Osteocyte (in vitro differentiated cells): ENCODE data around the gene SOCS3. TPM values are rescaled to one million over a fixed set of nuclear protein-coding genes. Genes with fewer than 3 reads are reported as not detected.

Source experiments
- DNase-seq: peaks from one replicate; pipeline ENCODE4 v3.0.0; 2021; ENCODE audit warnings: mixed read lengths; ENCODE audit not compliant: unreplicated experiment; ENCODE audit errors: extremely low spot score
- H3K27ac Mint-ChIP-seq: one replicate; pipeline ENCODE4 v1.8.0; 2021; ENCODE audit warnings: mild to moderate bottlenecking, mixed read lengths; ENCODE audit not compliant: unreplicated experiment
- H3K27me3 Mint-ChIP-seq: one replicate; pipeline ENCODE4 v1.8.0; 2021; ENCODE audit warnings: mixed read lengths; ENCODE audit not compliant: unreplicated experiment
- H3K36me3 Mint-ChIP-seq: one replicate; pipeline ENCODE4 v1.8.0; 2021; ENCODE audit warnings: mixed read lengths; ENCODE audit not compliant: unreplicated experiment
- H3K4me1 Mint-ChIP-seq: one replicate; pipeline ENCODE4 v1.8.0; 2021; ENCODE audit warnings: mixed read lengths; ENCODE audit not compliant: unreplicated experiment
- H3K4me3 Mint-ChIP-seq: one replicate; pipeline ENCODE4 v1.8.0; 2021; ENCODE audit warnings: mild to moderate bottlenecking, moderate library complexity, mixed read lengths; ENCODE audit not compliant: unreplicated experiment
- H3K9me3 Mint-ChIP-seq: one replicate; pipeline ENCODE4 v1.8.0; 2021; ENCODE audit warnings: mixed read lengths; ENCODE audit not compliant: unreplicated experiment
- CTCF ChIP-seq: fragments of 200-600 bp; sonication (generic); IDR thresholded peaks from 2 replicates; pipeline ENCODE4 v1.5.0; 2021; ENCODE audit warnings: antibody characterized with exemption, mild to moderate bottlenecking, moderate library complexity
- total RNA-seq: library from RNA; stranded (reverse); gene quantifications from 2 replicates; pipeline ENCODE4 v1.2.1, GENCODE V29; 2021

The SOCS3 gene
- total RNA-seq, 1 donor from 2014 or later = 86.4 TPM

GRCh38 chr17:78406920-78407319, 47.0 kb upstream of the SOCS3 start:
- H3K4me1 Mint-ChIP-seq = peaks cover 31% of the 10 kb centered on the region
- DNase-seq = no peak
- TF ChIP-seq CTCF = no peak
- no peak overlapping the region for H3K4me3 Mint-ChIP-seq
- H3K27me3 Mint-ChIP-seq = no peaks in the 10 kb centered on the region
- peaks cover 19% of the 10 kb centered on the region for H3K36me3 Mint-ChIP-seq
- H3K9me3 Mint-ChIP-seq = no peaks in the 10 kb centered on the region
- H3K27ac Mint-ChIP-seq = no peak overlapping the region

DNA sequence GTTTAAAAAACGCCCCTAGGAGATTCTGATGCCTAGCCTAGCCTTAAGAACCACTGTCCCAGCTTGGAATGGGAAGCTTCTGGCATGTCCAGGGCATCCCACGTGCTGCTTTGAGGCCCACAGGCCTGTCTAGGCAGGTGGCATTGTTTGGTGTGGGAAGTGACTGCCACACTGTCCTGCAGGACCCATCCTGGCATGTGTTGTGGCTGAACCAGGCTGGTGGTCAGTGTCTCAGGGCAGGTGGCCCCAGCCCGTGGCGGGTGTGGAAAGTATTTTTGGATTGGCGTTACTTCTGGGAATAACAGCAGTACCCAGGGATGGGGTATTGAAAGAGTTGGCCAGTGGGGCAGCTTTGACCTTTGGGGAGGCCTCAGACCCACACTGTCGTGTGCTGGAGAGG, 46.5 kb upstream of the SOCS3 start:
- TF ChIP-seq CTCF = no peak
- DNase-seq = no peak
- Mint-ChIP-seq H3K9me3 (no peaks in the 10 kb centered on the region), H3K4me3 (no peak overlapping the region), H3K36me3 (peaks cover 22% of the 10 kb centered on the region), H3K27me3 (no peaks in the 10 kb centered on the region), H3K4me1 (peaks cover 31% of the 10 kb centered on the region), H3K27ac (no peak overlapping the region)

DNA sequence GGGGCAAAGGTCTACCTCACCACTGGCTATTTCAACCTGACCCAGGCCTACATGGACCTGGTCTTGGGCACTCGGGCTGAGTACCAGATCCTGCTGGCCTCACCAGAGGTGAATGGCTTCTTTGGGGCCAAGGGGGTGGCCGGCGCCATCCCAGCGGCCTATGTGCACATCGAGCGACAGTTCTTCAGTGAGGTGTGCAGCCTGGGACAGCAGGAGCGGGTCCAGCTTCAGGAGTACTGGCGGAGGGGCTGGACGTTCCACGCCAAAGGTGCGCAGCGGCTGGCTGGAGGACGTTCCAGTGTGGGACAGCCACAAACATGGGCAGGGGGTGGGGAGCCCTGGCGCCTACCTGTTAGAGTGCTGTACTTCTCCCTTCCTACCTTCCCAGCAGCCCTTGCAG, 43.9 kb upstream of the SOCS3 start:
- peaks cover 38% of the 10 kb centered on the region for H3K36me3 Mint-ChIP-seq
- peaks cover 22% of the 10 kb centered on the region for H3K4me1 Mint-ChIP-seq
- H3K27me3 Mint-ChIP-seq = no peaks in the 10 kb centered on the region
- no peak overlapping the region for H3K27ac Mint-ChIP-seq
- no peak overlapping the region for H3K4me3 Mint-ChIP-seq
- no peaks in the 10 kb centered on the region for H3K9me3 Mint-ChIP-seq
- TF ChIP-seq CTCF = no peak
- no peak for DNase-seq

GRCh38 chr17:78401891-78402290, 42.0 kb upstream of the SOCS3 start:
- no peak overlapping the region for H3K4me3 Mint-ChIP-seq
- no peak for DNase-seq
- H3K36me3 Mint-ChIP-seq = peaks cover 41% of the 10 kb centered on the region
- TF ChIP-seq CTCF = no peak
- H3K27ac Mint-ChIP-seq = peak overlapping the region; percentile 50
- H3K4me1 Mint-ChIP-seq = peaks cover 33% of the 10 kb centered on the region
- H3K9me3 Mint-ChIP-seq = no peaks in the 10 kb centered on the region
- no peaks in the 10 kb centered on the region for H3K27me3 Mint-ChIP-seq

DNA sequence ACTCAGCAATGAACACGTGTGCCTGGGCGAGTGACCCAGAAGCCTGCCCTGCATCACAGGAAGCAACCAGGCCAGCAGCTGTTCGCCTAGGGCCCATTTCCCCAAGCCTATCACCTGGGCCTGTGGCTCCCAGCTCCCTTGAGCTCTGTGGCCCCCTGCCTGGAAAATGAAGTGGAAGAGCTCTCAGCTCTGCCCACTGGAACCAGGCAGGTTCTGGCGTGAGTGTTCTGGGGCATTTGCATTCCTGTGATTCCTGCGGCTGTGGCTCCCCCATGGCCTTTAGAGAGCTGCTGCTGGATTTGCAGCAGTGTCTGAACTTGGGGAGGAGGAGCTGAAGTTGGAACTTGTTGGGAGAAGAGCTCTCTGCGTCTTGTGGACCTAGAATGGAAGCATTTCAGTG, 41.4 kb upstream of the SOCS3 start:
- TF ChIP-seq CTCF = no peak
- Mint-ChIP-seq H3K27me3 (no peaks in the 10 kb centered on the region), H3K4me3 (no peak overlapping the region), H3K9me3 (no peaks in the 10 kb centered on the region), H3K27ac (peak overlapping the region; percentile 50), H3K4me1 (peaks cover 36% of the 10 kb centered on the region), H3K36me3 (peaks cover 41% of the 10 kb centered on the region)
- no peak for DNase-seq
